PFSK-1 (cell line): ENCODE measurements around the gene LSM14A.

Source experiments
- FOXP2 ChIP-seq: optimal IDR thresholded peaks from 2 replicates; pipeline ENCODE3; 2011; ENCODE audit warnings: borderline replicate concordance, control low read depth, inconsistent platforms; ENCODE audit not compliant: insufficient read depth; ENCODE audit errors: extremely low read length, extremely low read depth
- POLR2AphosphoS5 ChIP-seq: IDR thresholded peaks from 2 replicates; pipeline ENCODE4 v1.6.1; 2012; ENCODE audit warnings: low read depth, mild to moderate bottlenecking, control low read depth, low read length, moderate library complexity
- SIN3A ChIP-seq: IDR thresholded peaks from 2 replicates; pipeline ENCODE4 v1.6.1; 2012; ENCODE audit warnings: mild to moderate bottlenecking, low read length, moderate library complexity, borderline replicate concordance; ENCODE audit not compliant: insufficient read depth
- TAF1 ChIP-seq: IDR thresholded peaks from 2 replicates; pipeline ENCODE4 v1.6.1; 2012; ENCODE audit warnings: low read length, control low read depth, borderline replicate concordance; ENCODE audit not compliant: insufficient read depth
- TF ChIP-seq, protein P1 (sequence below), 2 experiments: IDR thresholded peaks; 2 replicates each; pipeline versions ENCODE4 v1.6.1 to v1.8.0; 2011 to 2012; ENCODE audit warnings: low read depth in 2 of 2, low read length in 2 of 2, control low read depth in 1 of 2, inconsistent platforms in 1 of 2, mild to moderate bottlenecking in 1 of 2, moderate library complexity in 1 of 2; ENCODE audit not compliant: insufficient read depth in 1 of 2

The LSM14A gene

DNA sequence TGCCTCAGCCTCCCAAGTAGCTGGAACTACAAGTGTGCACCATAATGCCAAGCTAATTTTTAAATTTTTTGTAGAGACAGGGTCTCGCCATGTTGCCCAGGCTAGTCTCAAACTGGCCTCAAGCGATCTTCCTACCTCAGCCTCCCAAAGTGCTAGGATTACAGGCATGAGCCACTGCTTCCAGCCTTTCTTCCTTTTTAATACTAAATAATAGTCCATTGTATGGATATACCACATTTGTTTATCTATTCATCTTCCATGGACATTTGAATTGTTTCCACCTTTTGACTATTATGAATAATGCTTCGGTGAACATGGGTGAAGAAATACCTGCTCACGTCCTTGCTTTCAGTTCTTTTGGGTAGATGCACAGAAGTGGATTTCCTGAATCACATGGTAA, 106.5 kb downstream of the LSM14A start:
- TF ChIP-seq POLR2AphosphoS5 (no peak), FOXP2 (no peak), SIN3A (no peak), TAF1 (no peak)
- TF ChIP-seq, protein P1, sequence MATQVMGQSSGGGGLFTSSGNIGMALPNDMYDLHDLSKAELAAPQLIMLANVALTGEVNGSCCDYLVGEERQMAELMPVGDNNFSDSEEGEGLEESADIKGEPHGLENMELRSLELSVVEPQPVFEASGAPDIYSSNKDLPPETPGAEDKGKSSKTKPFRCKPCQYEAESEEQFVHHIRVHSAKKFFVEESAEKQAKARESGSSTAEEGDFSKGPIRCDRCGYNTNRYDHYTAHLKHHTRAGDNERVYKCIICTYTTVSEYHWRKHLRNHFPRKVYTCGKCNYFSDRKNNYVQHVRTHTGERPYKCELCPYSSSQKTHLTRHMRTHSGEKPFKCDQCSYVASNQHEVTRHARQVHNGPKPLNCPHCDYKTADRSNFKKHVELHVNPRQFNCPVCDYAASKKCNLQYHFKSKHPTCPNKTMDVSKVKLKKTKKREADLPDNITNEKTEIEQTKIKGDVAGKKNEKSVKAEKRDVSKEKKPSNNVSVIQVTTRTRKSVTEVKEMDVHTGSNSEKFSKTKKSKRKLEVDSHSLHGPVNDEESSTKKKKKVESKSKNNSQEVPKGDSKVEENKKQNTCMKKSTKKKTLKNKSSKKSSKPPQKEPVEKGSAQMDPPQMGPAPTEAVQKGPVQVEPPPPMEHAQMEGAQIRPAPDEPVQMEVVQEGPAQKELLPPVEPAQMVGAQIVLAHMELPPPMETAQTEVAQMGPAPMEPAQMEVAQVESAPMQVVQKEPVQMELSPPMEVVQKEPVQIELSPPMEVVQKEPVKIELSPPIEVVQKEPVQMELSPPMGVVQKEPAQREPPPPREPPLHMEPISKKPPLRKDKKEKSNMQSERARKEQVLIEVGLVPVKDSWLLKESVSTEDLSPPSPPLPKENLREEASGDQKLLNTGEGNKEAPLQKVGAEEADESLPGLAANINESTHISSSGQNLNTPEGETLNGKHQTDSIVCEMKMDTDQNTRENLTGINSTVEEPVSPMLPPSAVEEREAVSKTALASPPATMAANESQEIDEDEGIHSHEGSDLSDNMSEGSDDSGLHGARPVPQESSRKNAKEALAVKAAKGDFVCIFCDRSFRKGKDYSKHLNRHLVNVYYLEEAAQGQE (IDR thresholded peaks at IDR 0.05; ENCODE audit: insufficient read depth in 1 of 2, low read depth in 2 of 2, low read length in 2 of 2), result no peak
